DND-41 (cell line): ENCODE results near the gene ZRSR2.

Experiments used
- EZH2 ChIP-seq: IDR thresholded peaks from 3 replicates; pipeline ENCODE4 v1.6.1; 2012; ENCODE audit warnings: borderline replicate concordance, low read depth, mild to moderate bottlenecking, moderate library complexity, low read length, inconsistent platforms; ENCODE audit not compliant: severe bottlenecking
- TF ChIP-seq, protein P1 (sequence below): IDR thresholded peaks from 2 replicates; pipeline ENCODE4 v1.5.1; 2012; ENCODE audit warnings: borderline replicate concordance, low read length, moderate library complexity, mild to moderate bottlenecking; ENCODE audit not compliant: poor library complexity, severe bottlenecking; ENCODE audit errors: extremely low read depth

DNA sequence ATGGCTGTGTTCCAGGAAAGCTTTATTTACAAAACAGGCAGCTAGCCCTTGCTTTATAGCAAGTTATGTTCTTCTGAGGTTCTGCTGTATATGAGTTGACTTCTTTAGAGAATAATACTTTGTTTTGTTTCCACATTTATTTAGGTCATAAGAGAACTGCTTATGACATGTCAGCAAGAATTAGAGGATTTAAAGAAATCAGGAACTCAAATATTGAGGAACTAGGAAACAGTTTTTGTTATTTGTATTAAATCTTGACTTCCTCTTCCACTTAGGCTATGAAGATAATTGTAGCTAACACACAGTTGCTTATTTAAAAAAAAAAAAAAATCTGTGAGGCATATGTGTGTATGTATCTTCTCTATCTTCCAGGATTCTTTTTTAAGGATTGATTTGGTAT, 14.3 kb downstream of the ZRSR2 start:
- TF ChIP-seq, protein P1, sequence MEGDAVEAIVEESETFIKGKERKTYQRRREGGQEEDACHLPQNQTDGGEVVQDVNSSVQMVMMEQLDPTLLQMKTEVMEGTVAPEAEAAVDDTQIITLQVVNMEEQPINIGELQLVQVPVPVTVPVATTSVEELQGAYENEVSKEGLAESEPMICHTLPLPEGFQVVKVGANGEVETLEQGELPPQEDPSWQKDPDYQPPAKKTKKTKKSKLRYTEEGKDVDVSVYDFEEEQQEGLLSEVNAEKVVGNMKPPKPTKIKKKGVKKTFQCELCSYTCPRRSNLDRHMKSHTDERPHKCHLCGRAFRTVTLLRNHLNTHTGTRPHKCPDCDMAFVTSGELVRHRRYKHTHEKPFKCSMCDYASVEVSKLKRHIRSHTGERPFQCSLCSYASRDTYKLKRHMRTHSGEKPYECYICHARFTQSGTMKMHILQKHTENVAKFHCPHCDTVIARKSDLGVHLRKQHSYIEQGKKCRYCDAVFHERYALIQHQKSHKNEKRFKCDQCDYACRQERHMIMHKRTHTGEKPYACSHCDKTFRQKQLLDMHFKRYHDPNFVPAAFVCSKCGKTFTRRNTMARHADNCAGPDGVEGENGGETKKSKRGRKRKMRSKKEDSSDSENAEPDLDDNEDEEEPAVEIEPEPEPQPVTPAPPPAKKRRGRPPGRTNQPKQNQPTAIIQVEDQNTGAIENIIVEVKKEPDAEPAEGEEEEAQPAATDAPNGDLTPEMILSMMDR = no peak
- no peak for TF ChIP-seq EZH2
